Limb (tissue), 2 donors: Measurements from ENCODE around the gene KLRB1.
"Not testable (repeated sequence)": the region's sequence is repeated elsewhere in the genome, so short reads cannot be mapped to it uniquely, and the experiment has no call there.

Experiments
- DNase-seq, 2 donors: peaks; one replicate each; pipeline ENCODE4 v3.0.0-alpha.2; 2016; ENCODE audit errors: extremely low spot score in 2 of 2

KLRB1 gene

GRCh38 chr12:9607716-9608115 is at the start of gene KLRB1:
Gene KLRB1 (minus strand): TSS chr12:9607916. CDS start chr12:9607839, 77 bp downstream.
- DNase-seq = no peak

- no peak for DNase-seq
Measured at GRCh38 chr12:9651265-9651729, 43.6 kb upstream of the KLRB1 start.

GRCh38 chr12:9650151-9650576 is 42.4 kb upstream of the KLRB1 start:
- DNase-seq = no peak

- peak in 1 of 2 donors; percentile 8 for DNase-seq
Measured at GRCh38 chr12:9649532-9649940, 41.8 kb upstream of the KLRB1 start.

- DNase-seq = no peak
Measured at GRCh38 chr12:9648701-9649531, 41.2 kb upstream of the KLRB1 start.

GRCh38 chr12:9647825-9648700 is 40.3 kb upstream of the KLRB1 start:
- DNase-seq = peak; percentile 84 to 92

- DNase-seq = peak in 1 of 2 donors; percentile 37
Measured at GRCh38 chr12:9646794-9647781, 39.4 kb upstream of the KLRB1 start.

GRCh38 chr12:9644985-9645551 is 37.4 kb upstream of the KLRB1 start:
- not testable (repeated sequence) for DNase-seq

- DNase-seq = no peak
Measured at GRCh38 chr12:9643266-9643660, 35.5 kb upstream of the KLRB1 start.

- DNase-seq = no peak
Measured at GRCh38 chr12:9642606-9643265, 35.0 kb upstream of the KLRB1 start.

- DNase-seq = no peak
Measured at GRCh38 chr12:9640024-9640423, 32.3 kb upstream of the KLRB1 start.

GRCh38 chr12:9636851-9637206 is 29.1 kb upstream of the KLRB1 start:
- DNase-seq = no peak

- DNase-seq = no peak
Measured at GRCh38 chr12:9636150-9636850, 28.6 kb upstream of the KLRB1 start.

GRCh38 chr12:9634969-9635754 is 27.4 kb upstream of the KLRB1 start:
- no peak for DNase-seq

GRCh38 chr12:9634177-9634803 is 26.6 kb upstream of the KLRB1 start:
- no peak for DNase-seq

- no peak for DNase-seq
Measured at GRCh38 chr12:9632766-9633165, 25.1 kb upstream of the KLRB1 start.

GRCh38 chr12:9626821-9627220 is 19.1 kb upstream of the KLRB1 start:
- DNase-seq = no peak

- no peak for DNase-seq
Measured at GRCh38 chr12:9626291-9626690, 18.6 kb upstream of the KLRB1 start.
